H1 (cell line): ENCODE measurements around the gene BATF2. TPM values are rescaled to one million over a fixed set of nuclear protein-coding genes. Genes with fewer than 3 reads are reported as not detected.

Experiments used
- CTCF ChIA-PET: fragments of 300-600 bp; sonication (Branson Sonifier 250); formaldehyde crosslinking; loops from one replicate; lab custom pipeline; 2021; ENCODE audit not compliant: partially characterized antibody; lab: Charles Lee
- POLR2A ChIA-PET: fragments of 300-600 bp; sonication (Branson Sonifier 250); formaldehyde crosslinking; loops from one replicate; lab custom pipeline; 2021; ENCODE audit warnings: inconsistent platforms; ENCODE audit not compliant: partially characterized antibody; lab: Charles Lee
- DNase-seq, 2 experiments: peaks; one replicate each; pipeline versions ENCODE4 v3.0.0 to v3.0.0-alpha.2; 2010 to 2022; ENCODE audit warnings: low spot score in 2 of 2, low read depth in 1 of 2, mixed read lengths in 1 of 2
- FAIRE-seq: peaks from 2 replicates; lab custom pipeline; 2011; peaks lifted over from hg19 to GRCh38; lab: Jason Lieb, UNC
- H2AFZ ChIP-seq: 2 replicates; pipeline ENCODE4 v1.8.1; 2012; ENCODE audit warnings: low read length, inconsistent platforms
- H2AK5ac ChIP-seq: 2 replicates; pipeline ENCODE4 v1.6.1; 2013; ENCODE audit warnings: low read depth, low read length
- H2BK120ac ChIP-seq: replicated peaks from 2 replicates; pipeline ENCODE3; 2013; ENCODE audit warnings: low read depth, low read length, inconsistent platforms
- H2BK12ac ChIP-seq: 2 replicates; pipeline ENCODE4 v1.6.1; 2013; ENCODE audit warnings: low read depth, low read length
- H2BK15ac ChIP-seq: 2 replicates; pipeline ENCODE4 v1.6.1; 2013; ENCODE audit warnings: low read length
- H2BK20ac ChIP-seq: 2 replicates; pipeline ENCODE4 v1.6.1; 2013; ENCODE audit warnings: low read length
- H2BK5ac ChIP-seq: 2 replicates; pipeline ENCODE4 v1.6.1; 2013; ENCODE audit warnings: low read depth, low read length
- H3K14ac ChIP-seq: 2 replicates; pipeline ENCODE4 v1.6.1; 2013; ENCODE audit warnings: inconsistent platforms; ENCODE audit not compliant: insufficient read length
- H3K18ac ChIP-seq: 2 replicates; pipeline ENCODE4 v1.6.1; 2013; ENCODE audit warnings: low read length; ENCODE audit errors: extremely low read depth
- H3K23ac ChIP-seq: 2 replicates; pipeline ENCODE4 v1.6.1; 2013; ENCODE audit warnings: inconsistent platforms; ENCODE audit not compliant: insufficient read length
- H3K23me2 ChIP-seq: 2 replicates; pipeline ENCODE4 v1.6.1; 2013; ENCODE audit warnings: low read depth, low read length
- H3K27ac ChIP-seq: 2 replicates; pipeline ENCODE4 v1.6.1; 2011; ENCODE audit warnings: low read depth, low read length, inconsistent platforms
- H3K27me3 ChIP-seq, 4 experiments: replicated peaks in 1 of 4; 1 replicate in 1 of 4; 2 replicates in 3 of 4; pipeline versions ENCODE4 v1.6.1 to v1.8.1; 2011 to 2013; ENCODE audit warnings: low read length in 3 of 4, mild to moderate bottlenecking in 3 of 4, inconsistent platforms in 2 of 4, mixed read lengths in 2 of 4, moderate library complexity in 1 of 4; ENCODE audit not compliant: control insufficient read depth in 3 of 4, insufficient read depth in 3 of 4; ENCODE audit errors: extremely low read depth in 1 of 4
- H3K36me3 ChIP-seq, 4 experiments: 2 replicates each; pipeline versions ENCODE4 v1.6.1 to v1.8.1; 2011 to 2013; ENCODE audit warnings: mild to moderate bottlenecking in 4 of 4, low read length in 3 of 4, moderate library complexity in 2 of 4, control low read depth in 1 of 4, inconsistent platforms in 1 of 4; ENCODE audit not compliant: insufficient read depth in 4 of 4, control insufficient read depth in 2 of 4
- H3K4ac ChIP-seq: replicated peaks from 2 replicates; pipeline ENCODE3; 2013; ENCODE audit warnings: low read length, low read depth, mixed read lengths, inconsistent platforms; ENCODE audit not compliant: insufficient read length
- H3K4me1 ChIP-seq, 4 experiments: replicated peaks in 1 of 4; 1 replicate in 1 of 4; 2 replicates in 3 of 4; pipeline versions ENCODE4 v1.6.1 to v1.8.1; 2011 to 2013; ENCODE audit warnings: low read length in 3 of 4, inconsistent platforms in 2 of 4, mixed read lengths in 1 of 4; ENCODE audit not compliant: insufficient read depth in 4 of 4, control insufficient read depth in 3 of 4
- H3K4me2 ChIP-seq, 2 experiments: 2 replicates each; pipeline versions ENCODE4 v1.6.1 to v1.8.1; 2011 to 2013; ENCODE audit warnings: low read depth in 2 of 2, low read length in 2 of 2, control low read depth in 1 of 2, inconsistent platforms in 1 of 2, mild to moderate bottlenecking in 1 of 2; ENCODE audit not compliant: insufficient read depth in 1 of 2
- H3K4me3 ChIP-seq, 4 experiments: fragments of 200-600, 300-600 bp in 1 of 4; sonication (generic), shearing (Covaris generic), sonication (Bioruptor Twin) in 1 of 4; 2 replicates each; pipeline versions ENCODE4 v1.5.1 to v1.8.1; 2011 to 2016; ENCODE audit warnings: low read length in 4 of 4, low read depth in 3 of 4, control low read depth in 2 of 4, inconsistent platforms in 2 of 4, mild to moderate bottlenecking in 2 of 4, mixed read lengths in 1 of 4, moderate library complexity in 1 of 4; ENCODE audit not compliant: insufficient read depth in 2 of 4; ENCODE audit errors: extremely low read depth in 1 of 4
- H3K56ac ChIP-seq: replicated peaks from 2 replicates; pipeline ENCODE3; 2013; ENCODE audit warnings: low read depth, mild to moderate bottlenecking, mixed read lengths, low read length, inconsistent platforms; ENCODE audit not compliant: insufficient read length
- H3K79me1 ChIP-seq: 2 replicates; pipeline ENCODE4 v1.6.1; 2013; ENCODE audit warnings: low read depth, low read length, control low read depth
- H3K79me2 ChIP-seq, 2 experiments: 2 replicates each; pipeline versions ENCODE4 v1.6.1 to v1.8.1; 2012 to 2013; ENCODE audit warnings: low read length in 2 of 2, mild to moderate bottlenecking in 2 of 2, inconsistent platforms in 1 of 2; ENCODE audit not compliant: insufficient read depth in 2 of 2, control insufficient read depth in 1 of 2
- H3K9ac ChIP-seq, 4 experiments: replicated peaks in 1 of 4; 1 replicate in 1 of 4; 2 replicates in 3 of 4; pipeline versions ENCODE4 v1.6.1 to v1.8.1; 2011 to 2013; ENCODE audit warnings: low read depth in 3 of 4, low read length in 3 of 4, control low read depth in 2 of 4, mild to moderate bottlenecking in 2 of 4, moderate library complexity in 2 of 4, inconsistent platforms in 1 of 4; ENCODE audit errors: extremely low read depth in 1 of 4
- H3K9me3 ChIP-seq, 2 experiments: 2 replicates each; pipeline versions ENCODE4 v1.6.1 to v1.8.1; 2012 to 2013; ENCODE audit warnings: mild to moderate bottlenecking in 2 of 2, moderate library complexity in 2 of 2, control low read depth in 1 of 2, inconsistent platforms in 1 of 2, low read depth in 1 of 2, low read length in 1 of 2, mixed read lengths in 1 of 2; ENCODE audit not compliant: insufficient read depth in 2 of 2
- H4K20me1 ChIP-seq, 2 experiments: replicated peaks in 1 of 2; 2 replicates each; pipeline versions ENCODE3 to v1.8.1; 2011 to 2013; ENCODE audit warnings: inconsistent platforms in 2 of 2, low read length in 2 of 2, mild to moderate bottlenecking in 1 of 2; ENCODE audit not compliant: insufficient read depth in 2 of 2, control insufficient read depth in 1 of 2
- H4K5ac ChIP-seq: 2 replicates; pipeline ENCODE4 v1.6.1; 2013; ENCODE audit warnings: low read length, low read depth, mixed read lengths, inconsistent platforms; ENCODE audit not compliant: insufficient read length
- H4K8ac ChIP-seq: 2 replicates; pipeline ENCODE4 v1.8.0; 2013; ENCODE audit warnings: mild to moderate bottlenecking, moderate library complexity, low read length, inconsistent platforms; ENCODE audit not compliant: insufficient read depth; ENCODE audit errors: extremely low read depth
- H4K91ac ChIP-seq: replicated peaks from 2 replicates; pipeline ENCODE3; 2013; ENCODE audit warnings: low read length, mixed read lengths, inconsistent platforms; ENCODE audit not compliant: insufficient read length
- BRCA1 ChIP-seq: IDR thresholded peaks from 2 replicates; pipeline ENCODE4 v1.6.1; 2012; ENCODE audit warnings: low read depth, low read length, improper control_type of control experiment
- EP300 ChIP-seq, 2 experiments: IDR thresholded peaks; 1 replicate in 1 of 2; 2 replicates in 1 of 2; pipeline ENCODE4 v1.6.1; 2011 to 2012; ENCODE audit warnings: low read depth in 2 of 2, low read length in 2 of 2, mild to moderate bottlenecking in 2 of 2, borderline replicate concordance in 1 of 2, inconsistent platforms in 1 of 2, moderate library complexity in 1 of 2
- FOSL1 ChIP-seq: IDR thresholded peaks from 2 replicates; pipeline ENCODE4 v1.6.1; 2011; ENCODE audit warnings: mild to moderate bottlenecking, low read depth, low read length, moderate library complexity; ENCODE audit not compliant: insufficient read depth
- JUND ChIP-seq: IDR thresholded peaks from 2 replicates; pipeline ENCODE4 v1.6.1; 2011; ENCODE audit warnings: mild to moderate bottlenecking, improper control_type of control experiment, low read length
- KDM1A ChIP-seq: fragments of 200-600, 300-600 bp; sonication (generic); IDR thresholded peaks from 2 replicates; pipeline ENCODE4 v1.7.1; 2016; ENCODE audit warnings: mild to moderate bottlenecking, low read length, borderline replicate concordance
- RBBP5 ChIP-seq: IDR thresholded peaks from 2 replicates; pipeline ENCODE4 v1.7.1; 2012; ENCODE audit warnings: low read depth, mild to moderate bottlenecking, inconsistent platforms, low read length, moderate library complexity, borderline replicate concordance
- SIN3A ChIP-seq, 2 experiments: IDR thresholded peaks in 1 of 2; conservative IDR thresholded peaks in 1 of 2; 2 replicates each; pipeline ENCODE4 v1.6.1; 2011 to 2012; ENCODE audit warnings: low read length in 2 of 2, improper control_type of control experiment in 1 of 2, low read depth in 1 of 2, mild to moderate bottlenecking in 1 of 2
- SIRT6 ChIP-seq: IDR thresholded peaks from one replicate; pipeline ENCODE4 v1.7.1; 2012; ENCODE audit warnings: low read length, inconsistent platforms
- SP2 ChIP-seq: IDR thresholded peaks from 2 replicates; pipeline ENCODE4 v1.6.1; 2012; ENCODE audit warnings: mild to moderate bottlenecking, low read length, inconsistent platforms
- SRF ChIP-seq: IDR thresholded peaks from 2 replicates; pipeline ENCODE4 v1.6.1; 2011; ENCODE audit warnings: mild to moderate bottlenecking, low read depth, low read length, moderate library complexity
- WGBS, 2 experiments: shearing (Covaris generic) in 1 of 2; methylation state at CpG; one replicate each; pipeline versions ENCODE4 v1.1.6 to v1.1.7; 2013 to 2015; ENCODE audit warnings: low lambda C conversion rate in 2 of 2, mixed read lengths in 2 of 2, inconsistent platforms in 1 of 2, low coverage in 1 of 2, missing lambda C conversion rate in 1 of 2; ENCODE audit not compliant: insufficient replicate concordance in 2 of 2, insufficient coverage in 1 of 2, insufficient read length in 1 of 2; ENCODE audit errors: extremely low coverage in 1 of 2, missing lambda C conversion rate in 1 of 2; 5-methylcytosine and 5-hydroxymethylcytosine counted together
- polyA plus RNA-seq, 7 experiments: library from polyadenylated mRNA; depleted of rRNA in 3 of 7; stranded (reverse) in 5 of 7; unstranded in 2 of 7; fragments of >200 nt in 5 of 7; fragments of 200-250 nt in 2 of 7; gene quantifications; 1 replicate in 5 of 7; 2 replicates in 1 of 7; 4 replicates in 1 of 7; pipeline versions ENCODE4 v1.2.1 to v1.2.3, GENCODE V29; 2011 to 2013; ENCODE audit warnings: missing spikeins in 2 of 7, mixed read lengths in 2 of 7
- total RNA-seq: library from RNA; stranded (reverse); fragmentation: NEBNext Ultra II Directional; extraction: Animal tissue kit (Norgen Biotek cat#: 25700); gene quantifications from 2 replicates; pipeline ENCODE4 v1.2.1, GENCODE V29; 2021
- TF ChIP-seq, protein P1 (sequence below): IDR thresholded peaks from 2 replicates; pipeline ENCODE4 v1.6.1; 2011; ENCODE audit warnings: low read depth, mild to moderate bottlenecking, low read length; ENCODE audit not compliant: insufficient read depth

Gene BATF2
- total and polyA plus RNA-seq, 2 of the 8 experiments (the other 6 are each of a cell fraction or from before 2014, with no cell fraction given) = 1.4 to 3.1 TPM

DNA sequence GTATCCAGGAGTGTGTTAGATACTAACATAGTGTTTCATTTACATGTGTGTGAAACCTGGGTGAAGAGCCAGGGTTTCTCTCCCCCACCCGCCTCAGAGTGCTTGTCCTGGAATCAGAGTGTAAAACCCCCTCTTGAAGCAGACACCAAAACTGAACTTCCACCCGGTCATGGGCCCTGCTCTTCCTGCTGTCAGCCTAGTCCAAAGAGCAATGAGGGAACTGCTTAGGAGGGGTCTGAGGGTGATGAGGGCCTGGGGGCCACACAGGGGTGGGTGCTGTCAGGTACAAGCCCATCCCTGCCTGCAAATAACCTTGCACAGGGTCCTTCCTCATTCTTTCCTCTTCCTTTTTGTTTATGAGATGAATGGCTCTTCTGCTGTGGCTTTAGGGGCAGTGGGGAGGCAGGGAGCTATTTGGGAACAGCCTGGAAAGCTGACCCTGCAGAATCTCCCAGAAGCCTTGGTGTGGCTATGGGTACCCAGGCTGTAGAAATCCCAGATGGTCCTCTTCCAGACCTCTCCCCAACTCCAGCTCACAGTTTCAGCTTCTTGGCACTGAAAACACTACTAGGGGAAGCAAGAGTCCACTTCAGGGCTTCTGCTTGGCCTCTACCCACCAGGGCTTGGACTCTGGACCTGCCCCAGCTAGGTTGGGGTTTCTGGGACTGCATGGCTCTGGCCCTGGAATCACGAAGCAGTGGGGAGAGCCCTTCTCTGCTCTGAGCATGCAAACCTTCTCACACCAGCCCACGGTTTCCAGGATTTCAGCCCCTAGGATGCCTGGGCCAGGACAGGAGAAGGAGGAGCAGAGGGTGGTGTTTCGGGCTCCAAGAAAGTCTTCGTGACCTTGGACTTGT is 8.5 kb downstream of the BATF2 start:
- Histone ChIP-seq H3K23ac (no peak overlapping the region), H3K9me3 (no peaks in the 10 kb centered on the region), H3K79me2 (no peaks in the 10 kb centered on the region), H4K8ac (no peak overlapping the region; the same call in 1 of the 2 replicates), H3K9ac (no peak overlapping the region), H2BK120ac (no peak overlapping the region), H2AK5ac (no peak overlapping the region), H3K56ac (no peak overlapping the region), H4K5ac (no peak overlapping the region), H2BK12ac (no peak overlapping the region), H3K23me2 (no peaks in the 10 kb centered on the region; the same call in 1 of the 2 replicates), H3K4me1 (no peaks in the 10 kb centered on the region), H2AFZ (no peak overlapping the region), H3K79me1 (no peaks in the 10 kb centered on the region), H2BK15ac (no peak overlapping the region), H2BK5ac (no peak overlapping the region), H3K27me3 (no peaks in the 10 kb centered on the region; a peak in 1 of 7 replicates), H3K27ac (no peak overlapping the region), H3K4ac (no peak overlapping the region), H3K18ac (no peak overlapping the region), H4K20me1 (no peaks in the 10 kb centered on the region), H3K4me2 (no peak overlapping the region), H2BK20ac (no peak overlapping the region), H4K91ac (no peak overlapping the region), H3K4me3 (no peak overlapping the region), H3K14ac (no peak overlapping the region), H3K36me3 (no peaks in the 10 kb centered on the region)
- FAIRE-seq (no peak), DNase-seq (no peak)
- WGBS, 2 experiments = 89% methylated on average over 6 of the region's 6 CpGs; no CpG with 5 or more reads in 1 of the 2 experiments
- ChIA-PET POLR2A (interaction anchor here (1.1 kb wide), 1 partner anchor 16 kb away, joined by 3 read pairs; the partner anchor contains the start of gene MAJIN), CTCF (interaction anchor here (0.9 to 2.1 kb wide), 5 partner anchors 8 to 25 kb away, joined by 3 to 6 read pairs (median 4); partner anchors contain the start of genes BATF2 and MAJIN)
- no peak for TF ChIP-seq SIN3A (conservative IDR thresholded peaks at IDR 0.05 in 1 of 2, IDR thresholded peaks at IDR 0.05 in 1 of 2; ENCODE audit: low read depth in 1 of 2, low read length in 2 of 2)
- TF ChIP-seq SP2 = no peak
- TF ChIP-seq EP300 (IDR thresholded peaks at IDR 0.05; ENCODE audit: borderline replicate concordance in 1 of 2, low read depth in 2 of 2, low read length in 2 of 2) = no peak
- no peak for TF ChIP-seq RBBP5
- TF ChIP-seq BRCA1 = no peak
- no peak for TF ChIP-seq KDM1A
- no peak for TF ChIP-seq SRF
- no peak for TF ChIP-seq FOSL1
- TF ChIP-seq JUND = no peak
- no peak for TF ChIP-seq SIRT6
- TF ChIP-seq, protein P1, sequence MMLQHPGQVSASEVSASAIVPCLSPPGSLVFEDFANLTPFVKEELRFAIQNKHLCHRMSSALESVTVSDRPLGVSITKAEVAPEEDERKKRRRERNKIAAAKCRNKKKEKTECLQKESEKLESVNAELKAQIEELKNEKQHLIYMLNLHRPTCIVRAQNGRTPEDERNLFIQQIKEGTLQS = no peak
